Left cardiac atrium (tissue), 4 donors: ENCODE results near the gene ZNF829. TPM values are rescaled to one million over a fixed set of nuclear protein-coding genes. Genes with fewer than 3 reads are reported as not detected.

Experiments
- ATAC-seq, 2 donors: fragments of 200-7000 bp; cut with Tn5 transposase; one replicate each; pipeline ENCODE4 v1.9.1; 2020; ENCODE audit warnings: mild to moderate bottlenecking in 2 of 2, moderate library complexity in 2 of 2
- DNase-seq: peaks from one replicate; pipeline ENCODE4 v3.0.0-alpha.2; 2020
- intact Hi-C, 2 donors: fragments of 100-400 bp; cut with DNase I; formaldehyde crosslinking; loops; one replicate each; pipeline versions ENCODE4 v1.14.1 to v1.15.1; 2022 to 2023
- total RNA-seq, 2 donors: library from RNA; stranded (reverse); fragmentation: NEBNext Ultra II Directional; extraction: Animal tissue kit (Norgen Biotek cat#: 25700); gene quantifications; one replicate each; pipeline ENCODE4 v1.2.1, GENCODE V29; 2021
- donor health status: DM: no; HTN: yes; CAD: no.
- donor health status: DM: no; HTN: yes; CAD: no; lungs with severe emphysema.
- donor health status: DM: yes; HTN: yes; CAD: no.
- donor health status: Dilated cardiomyopathy.

The ZNF829 gene
- total RNA-seq, 2 donors from 2014 or later: 2.8 to 2.9 TPM

- intact Hi-C loops: loop anchor here in 1 of 2 donors (10.0 kb wide), 1 partner anchor 76 kb away; the partner anchor contains the start of genes ZNF568 and ZNF829
- no peak for ATAC-seq
- no peak for DNase-seq
Measured at GRCh38 chr19:36838784-36839324, 77.2 kb downstream of the ZNF829 start.

Other genes starting within 250 kb of the ZNF829 start
- gene ZNF461, start 249.5 kb downstream of the ZNF829 start, total RNA-seq: 1 to 10 TPM; 6.9 to 7.4 TPM
- gene ZNF567, start 228.7 kb downstream of the ZNF829 start, total RNA-seq: 1 to 10 TPM; 3.8 to 5.4 TPM
- gene ZNF850, start 143.5 kb downstream of the ZNF829 start, total RNA-seq: 1 to 10 TPM; 3.8 to 4.2 TPM
- gene ZNF790, start 77.9 kb downstream of the ZNF829 start, total RNA-seq: 1 to 10 TPM; 6.1 to 8.7 TPM
- 1 to 10 TPM; 3.0 to 4.5 TPM for gene ZNF345, start 65.4 kb downstream of the ZNF829 start, total RNA-seq
- 1 to 10 TPM; 6.1 to 9.2 TPM for gene ZNF568, start within 50 bp of the ZNF829 start, total RNA-seq
- 1 to 10 TPM; 7.5 to 8.5 TPM for gene ZNF420, start 162.1 kb upstream of the ZNF829 start, total RNA-seq